A549 (cell line): ENCODE data around the gene ATP9A. TPM values are rescaled to one million over a fixed set of nuclear protein-coding genes. Genes with fewer than 3 reads are reported as not detected.
"Not testable (repeated sequence)": the region's sequence is repeated elsewhere in the genome, so short reads cannot be mapped to it uniquely, and the experiment has no call there.

ENCODE experiments used
- ATAC-seq, 2 experiments: fragments of 200-7000 bp in 1 of 2; fragments of >200 bp in 1 of 2; cut with Nextera tagmentation in 1 of 2; cut with Tn5 transposase in 1 of 2; 3 replicates each; pipeline versions ENCODE4 v1.8.0 to v1.9.1; 2018 to 2020; ENCODE audit warnings: mild to moderate bottlenecking in 1 of 2, moderate library complexity in 1 of 2
- CTCF ChIA-PET: fragments of 300-600 bp; sonication (Branson Sonifier 250); formaldehyde crosslinking; extraction: SDS; loops from one replicate; lab custom pipeline; 2021; ENCODE audit warnings: antibody characterized with exemption, inconsistent platforms; lab: Yijun Ruan, JAX
- POLR2A ChIA-PET: fragments of 350-600 bp; formaldehyde crosslinking; extraction: SDS; loops from one replicate; lab custom pipeline; 2021; ENCODE audit warnings: antibody characterized with exemption, inconsistent platforms; lab: Yijun Ruan, JAX
- DNase-seq, 2 experiments: peaks; one replicate each; pipeline versions ENCODE4 v3.0.0 to v3.0.0-alpha.2; 2011 to 2016; ENCODE audit warnings: low read depth in 1 of 2, low spot score in 1 of 2
- FAIRE-seq: peaks from 2 replicates; lab custom pipeline; 2011; peaks lifted over from hg19 to GRCh38; lab: Jason Lieb, UNC
- H3K27ac ChIP-seq, 2 experiments: fragments of >200 bp; sonication (Bioruptor Twin); formaldehyde crosslinking; 3 replicates each; pipeline ENCODE4 v1.5.1; 2016 to 2017
- H3K4me1 ChIP-seq: fragments of >200 bp; sonication (Bioruptor Twin); formaldehyde crosslinking; 3 replicates; pipeline ENCODE4 v1.6.1; 2016
- H3K4me2 ChIP-seq: fragments of >200 bp; sonication (Bioruptor Twin); formaldehyde crosslinking; 3 replicates; pipeline ENCODE4 v1.6.1; 2016
- H3K4me3 ChIP-seq: fragments of >200 bp; sonication (Bioruptor Twin); formaldehyde crosslinking; 3 replicates; pipeline ENCODE4 v1.5.1; 2016
- H3K9me3 ChIP-seq: fragments of >200 bp; sonication (Bioruptor Twin); formaldehyde crosslinking; 3 replicates; pipeline ENCODE4 v1.6.1; 2016
- CBX8 ChIP-seq: fragments of 200-600 bp; sonication (generic); IDR thresholded peaks from 2 replicates; pipeline ENCODE4 v1.6.1; 2016
- CHD4 ChIP-seq: fragments of 200-600 bp; sonication (generic); IDR thresholded peaks from 2 replicates; pipeline ENCODE4 v1.6.1; 2016; ENCODE audit warnings: antibody characterized with exemption, mild to moderate bottlenecking, borderline replicate concordance
- E2F6 ChIP-seq: IDR thresholded peaks from 2 replicates; pipeline ENCODE4 v1.6.1; 2012; ENCODE audit warnings: low read depth, borderline replicate concordance
- EHF ChIP-seq: fragments of 250-450 bp; sonication (Bioruptor Pico); IDR thresholded peaks from 2 replicates; pipeline ENCODE4 v1.5.0; 2020; ENCODE audit warnings: mild to moderate bottlenecking
- EP300 ChIP-seq, 2 experiments: fragments of >200 bp; sonication (Bioruptor Twin); formaldehyde crosslinking; IDR thresholded peaks; 2 replicates in 1 of 2; 3 replicates in 1 of 2; pipeline ENCODE4 v1.6.1; 2016 to 2017
- HDAC2 ChIP-seq: fragments of 200-600 bp; sonication (generic); IDR thresholded peaks from 2 replicates; pipeline ENCODE4 v1.6.1; 2016
- HES2 ChIP-seq: fragments of >200 bp; sonication (Bioruptor Twin); formaldehyde crosslinking; IDR thresholded peaks from 2 replicates; pipeline ENCODE4 v1.6.1; 2016
- HOXA7 ChIP-seq: fragments of 250-450 bp; sonication (Bioruptor Pico); IDR thresholded peaks from 2 replicates; pipeline ENCODE4 v1.5.0; 2020; ENCODE audit warnings: mild to moderate bottlenecking, moderate library complexity
- HOXB13 ChIP-seq: fragments of 250-450 bp; sonication (Bioruptor Pico); IDR thresholded peaks from 2 replicates; pipeline ENCODE4 v1.5.0; 2020; ENCODE audit warnings: low read depth, mild to moderate bottlenecking, moderate library complexity
- HOXB5 ChIP-seq: fragments of 250-450 bp; sonication (Bioruptor Pico); IDR thresholded peaks from 2 replicates; pipeline ENCODE4 v1.5.0; 2020; ENCODE audit warnings: mild to moderate bottlenecking, moderate library complexity
- JUN ChIP-seq, 2 experiments: fragments of >200 bp; sonication (Bioruptor Twin); formaldehyde crosslinking; IDR thresholded peaks; 2 replicates in 1 of 2; 3 replicates in 1 of 2; pipeline ENCODE4 v1.6.1; 2016 to 2017
- JUNB ChIP-seq: fragments of >200 bp; sonication (Bioruptor Twin); formaldehyde crosslinking; IDR thresholded peaks from 2 replicates; pipeline ENCODE4 v1.6.1; 2016
- KDM5A ChIP-seq: fragments of 200-600 bp; sonication (generic); IDR thresholded peaks from 2 replicates; pipeline ENCODE4 v1.6.1; 2016; ENCODE audit warnings: antibody characterized with exemption, mild to moderate bottlenecking
- MAFK ChIP-seq: fragments of 450-650 bp; IDR thresholded peaks from 2 replicates; pipeline ENCODE4 v1.6.1; 2014; ENCODE audit not compliant: partially characterized antibody
- NFE2L2 ChIP-seq: fragments of 150-350 bp; conservative IDR thresholded peaks from 2 replicates; pipeline ENCODE4 v1.6.1; 2014; ENCODE audit warnings: low read length
- PBX3 ChIP-seq: IDR thresholded peaks from 2 replicates; pipeline ENCODE4 v1.6.1; 2012
- POLR2AphosphoS2 ChIP-seq: conservative IDR thresholded peaks from 2 replicates; pipeline ENCODE4 v1.6.1; 2012; ENCODE audit warnings: low read length, improper control_type of control experiment, inconsistent platforms
- RARB ChIP-seq: fragments of 250-450 bp; sonication (Bioruptor Pico); IDR thresholded peaks from 2 replicates; pipeline ENCODE4 v1.8.0; 2021; ENCODE audit warnings: mild to moderate bottlenecking, moderate library complexity
- RCOR1 ChIP-seq: fragments of 150-350 bp; IDR thresholded peaks from 2 replicates; pipeline ENCODE4 v1.6.1; 2014; ENCODE audit warnings: antibody characterized with exemption, low read length, low read depth
- RFX5 ChIP-seq: fragments of 450-650 bp; IDR thresholded peaks from 2 replicates; pipeline ENCODE4 v1.7.1; 2014; ENCODE audit warnings: antibody characterized with exemption, mild to moderate bottlenecking, moderate library complexity
- SMC3 ChIP-seq: fragments of >200 bp; sonication (Bioruptor Twin); formaldehyde crosslinking; IDR thresholded peaks from 3 replicates; pipeline ENCODE4 v1.6.1; 2018; ENCODE audit warnings: inconsistent platforms
- TP53 ChIP-seq: fragments of 250-450 bp; sonication (Bioruptor Pico); IDR thresholded peaks from 2 replicates; pipeline ENCODE4 v1.5.0; 2021; ENCODE audit warnings: mild to moderate bottlenecking, moderate library complexity
- ZC3H11A ChIP-seq: fragments of 450-650 bp; IDR thresholded peaks from 2 replicates; pipeline ENCODE4 v1.6.1; 2014; ENCODE audit warnings: antibody characterized with exemption, mild to moderate bottlenecking
- ZNF302 ChIP-seq: fragments of 250-450 bp; sonication (Bioruptor Pico); IDR thresholded peaks from 2 replicates; pipeline ENCODE4 v1.9.0; 2021; ENCODE audit warnings: inconsistent platforms, mild to moderate bottlenecking, moderate library complexity
- WGBS: methylation state at CpG from one replicate; pipeline ENCODE4 v1.1.6; 2017; ENCODE audit errors: missing lambda C conversion rate; 5-methylcytosine and 5-hydroxymethylcytosine counted together
- polyA plus RNA-seq, 4 experiments: library from polyadenylated mRNA; depleted of rRNA in 3 of 4; stranded (reverse); fragments of >200 nt; fragmentation: RNase III in 1 of 4; extraction: RNeasy Plus Mini Kit Qiagen cat#74134 plus additional on column Dnase treatment in 1 of 4; gene quantifications; 2 replicates in 3 of 4; 3 replicates in 1 of 4; pipeline ENCODE4 v1.2.3, GENCODE V29; 2011 to 2017
- TF ChIP-seq, protein P1 (sequence below): fragments of 250-450 bp; sonication (Bioruptor Pico); IDR thresholded peaks from 2 replicates; pipeline ENCODE4 v1.5.0; 2020; ENCODE audit warnings: low read depth, mild to moderate bottlenecking, moderate library complexity
- TF ChIP-seq, protein P2 (sequence below): fragments of >200 bp; sonication (Bioruptor Twin); formaldehyde crosslinking; IDR thresholded peaks from 3 replicates; pipeline ENCODE4 v1.6.1; 2016
- TF ChIP-seq, protein P3 (sequence below): fragments of >200 bp; sonication (Bioruptor Twin); formaldehyde crosslinking; IDR thresholded peaks from 3 replicates; pipeline ENCODE4 v1.5.1; 2016

The ATP9A gene
- polyA plus RNA-seq, 2 of the 4 experiments (the other 2 are of a cell fraction), result 9.9 to 23.6 TPM

DNA sequence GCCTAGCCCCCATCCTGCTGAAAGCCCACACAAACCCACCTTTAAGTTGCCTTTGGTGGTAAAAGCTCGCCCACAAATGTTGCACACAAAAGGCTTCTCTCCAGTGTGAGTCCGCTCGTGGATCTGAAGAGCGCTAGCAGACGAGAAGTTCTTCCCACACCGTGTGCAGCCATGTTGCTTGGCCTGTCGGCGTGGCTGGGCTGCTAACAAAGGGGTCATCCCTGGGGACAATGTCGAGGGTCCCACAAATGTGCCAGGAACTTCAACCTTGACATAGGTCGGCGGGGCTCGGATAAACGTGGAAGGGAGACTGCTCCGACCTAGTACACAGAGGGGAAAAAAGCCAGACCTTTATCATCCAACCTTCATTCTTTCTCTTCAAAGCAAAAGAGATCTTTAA is 20.6 kb upstream of the ATP9A start:
- POLR2A ChIA-PET, result no interaction called here
- FAIRE-seq (no peak), ATAC-seq (no peak), DNase-seq (no peak)
- no peaks in the 10 kb centered on the region for H3K9me3 ChIP-seq
- TF ChIP-seq, protein P1, sequence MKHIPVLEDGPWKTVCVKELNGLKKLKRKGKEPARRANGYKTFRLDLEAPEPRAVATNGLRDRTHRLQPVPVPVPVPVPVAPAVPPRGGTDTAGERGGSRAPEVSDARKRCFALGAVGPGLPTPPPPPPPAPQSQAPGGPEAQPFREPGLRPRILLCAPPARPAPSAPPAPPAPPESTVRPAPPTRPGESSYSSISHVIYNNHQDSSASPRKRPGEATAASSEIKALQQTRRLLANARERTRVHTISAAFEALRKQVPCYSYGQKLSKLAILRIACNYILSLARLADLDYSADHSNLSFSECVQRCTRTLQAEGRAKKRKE, result no peak
- TF ChIP-seq, protein P2, sequence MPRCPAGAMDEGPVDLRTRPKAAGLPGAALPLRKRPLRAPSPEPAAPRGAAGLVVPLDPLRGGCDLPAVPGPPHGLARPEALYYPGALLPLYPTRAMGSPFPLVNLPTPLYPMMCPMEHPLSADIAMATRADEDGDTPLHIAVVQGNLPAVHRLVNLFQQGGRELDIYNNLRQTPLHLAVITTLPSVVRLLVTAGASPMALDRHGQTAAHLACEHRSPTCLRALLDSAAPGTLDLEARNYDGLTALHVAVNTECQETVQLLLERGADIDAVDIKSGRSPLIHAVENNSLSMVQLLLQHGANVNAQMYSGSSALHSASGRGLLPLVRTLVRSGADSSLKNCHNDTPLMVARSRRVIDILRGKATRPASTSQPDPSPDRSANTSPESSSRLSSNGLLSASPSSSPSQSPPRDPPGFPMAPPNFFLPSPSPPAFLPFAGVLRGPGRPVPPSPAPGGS, result no peak
- TF ChIP-seq PBX3 (no peak), ZC3H11A (no peak), EHF (CRISPR knock-in tag) (no peak), NFE2L2 (no peak), JUN (IDR thresholded peaks at IDR 0.05) (no peak), CHD4 (no peak), HOXB5 (no peak), HOXA7 (CRISPR knock-in tag) (no peak), SMC3 (no peak)
- H3K27ac ChIP-seq, result no peak overlapping the region
- CTCF ChIA-PET, result interaction anchor here (0.5 to 1.3 kb wide), 3 partner anchors 11 to 200 kb away, joined by 3 to 5 read pairs (median 3); no protein-coding TSS in a partner anchor
- 88% methylated on average over 14 of the region's 14 CpGs for WGBS
- no peak overlapping the region for H3K4me3 ChIP-seq
- H3K4me2 ChIP-seq, result no peak overlapping the region
- H3K4me1 ChIP-seq, result no peaks in the 10 kb centered on the region

GRCh38 chr20:51784299-51784698 is 16.1 kb upstream of the ATP9A start:
- no peak for TF ChIP-seq RFX5
- TF ChIP-seq HES2, result no peak
- no peak for TF ChIP-seq HDAC2
- TF ChIP-seq CBX8, result no peak
- TF ChIP-seq ZNF302 (CRISPR knock-in tag), result no peak
- no peak for TF ChIP-seq HOXA7 (CRISPR knock-in tag)
- TF ChIP-seq TP53, result no peak
- TF ChIP-seq ZC3H11A, result no peak
- no peak for TF ChIP-seq EP300 (IDR thresholded peaks at IDR 0.05)
- no peak for TF ChIP-seq RCOR1
- TF ChIP-seq E2F6, result no peak
- TF ChIP-seq SMC3, result no peak
- no peak for TF ChIP-seq POLR2AphosphoS2
- TF ChIP-seq, protein P3, sequence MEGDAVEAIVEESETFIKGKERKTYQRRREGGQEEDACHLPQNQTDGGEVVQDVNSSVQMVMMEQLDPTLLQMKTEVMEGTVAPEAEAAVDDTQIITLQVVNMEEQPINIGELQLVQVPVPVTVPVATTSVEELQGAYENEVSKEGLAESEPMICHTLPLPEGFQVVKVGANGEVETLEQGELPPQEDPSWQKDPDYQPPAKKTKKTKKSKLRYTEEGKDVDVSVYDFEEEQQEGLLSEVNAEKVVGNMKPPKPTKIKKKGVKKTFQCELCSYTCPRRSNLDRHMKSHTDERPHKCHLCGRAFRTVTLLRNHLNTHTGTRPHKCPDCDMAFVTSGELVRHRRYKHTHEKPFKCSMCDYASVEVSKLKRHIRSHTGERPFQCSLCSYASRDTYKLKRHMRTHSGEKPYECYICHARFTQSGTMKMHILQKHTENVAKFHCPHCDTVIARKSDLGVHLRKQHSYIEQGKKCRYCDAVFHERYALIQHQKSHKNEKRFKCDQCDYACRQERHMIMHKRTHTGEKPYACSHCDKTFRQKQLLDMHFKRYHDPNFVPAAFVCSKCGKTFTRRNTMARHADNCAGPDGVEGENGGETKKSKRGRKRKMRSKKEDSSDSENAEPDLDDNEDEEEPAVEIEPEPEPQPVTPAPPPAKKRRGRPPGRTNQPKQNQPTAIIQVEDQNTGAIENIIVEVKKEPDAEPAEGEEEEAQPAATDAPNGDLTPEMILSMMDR, result no peak
- no peak for TF ChIP-seq MAFK
- no peak for TF ChIP-seq JUNB
- no peak for TF ChIP-seq HOXB13
- TF ChIP-seq, protein P1, result no peak
- TF ChIP-seq RARB (CRISPR knock-in tag), result no peak
- TF ChIP-seq KDM5A, result no peak
- TF ChIP-seq, all 56 proteins: peak for 0
- ChIA-PET POLR2A (no interaction called here), CTCF (interaction anchor here (1.0 kb wide), 1 partner anchor 15 kb away, joined by 4 read pairs; no protein-coding TSS in a partner anchor)
- no peak for ATAC-seq
- FAIRE-seq, result no peak
- Histone ChIP-seq H3K4me2 (no peak overlapping the region), H3K27ac (no peak overlapping the region), H3K4me1 (no peaks in the 10 kb centered on the region), H3K4me3 (no peak overlapping the region), H3K9me3 (peaks cover 9% of the 10 kb centered on the region; the same call in 1 of the 3 replicates)
- 84% methylated on average over 15 of the region's 15 CpGs for WGBS
- no peak for DNase-seq

DNA sequence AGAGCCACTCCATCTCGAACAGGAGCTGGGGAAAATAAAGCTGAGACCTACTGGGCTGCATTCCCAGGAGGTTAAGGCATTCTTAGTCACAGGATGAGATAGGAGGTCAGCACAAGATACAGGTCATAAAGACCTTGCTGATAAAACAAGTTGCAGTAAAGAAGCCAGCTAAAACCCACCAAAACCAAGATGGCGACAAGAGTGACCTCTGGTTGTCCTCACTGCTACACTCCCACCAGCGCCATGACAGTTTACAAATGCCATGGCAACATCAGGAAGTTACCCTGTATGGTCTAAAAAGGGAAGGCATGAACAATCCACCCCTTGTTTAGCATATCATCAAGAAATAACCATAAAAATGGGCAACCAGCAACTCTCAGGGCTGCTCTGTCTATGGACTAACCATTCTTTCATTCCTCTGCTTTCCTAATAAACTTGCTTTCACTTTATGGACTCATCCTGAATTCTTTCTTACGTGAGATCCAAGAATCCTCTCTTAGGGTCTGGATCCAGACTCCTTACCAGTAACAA is 10.1 kb upstream of the ATP9A start:
- H3K4me2 ChIP-seq, ATAC-seq, DNase-seq, FAIRE-seq, H3K27ac ChIP-seq, H3K4me1 ChIP-seq, H3K4me3 ChIP-seq, POLR2A ChIA-PET: not testable (repeated sequence)
- CTCF ChIA-PET, result interaction anchor here (1.1 to 2.4 kb wide), 3 partner anchors 11 to 188 kb away, joined by 3 to 6 read pairs (median 4); no protein-coding TSS in a partner anchor
- H3K9me3 ChIP-seq, result peaks cover 11% of the 10 kb centered on the region; the same call in 1 of the 3 replicates
- 80% methylated on average over 4 of the region's 4 CpGs for WGBS
